ENCODE data around the gene CMTR1. TPM values are rescaled to one million over a fixed set of nuclear protein-coding genes. Genes with fewer than 3 reads are reported as not detected.

The CMTR1 gene
- total and polyA plus RNA-seq, 4 donors, result 31.3 to 51.1 (median 46.2) TPM

- Histone ChIP-seq H3K36me3 (ENCODE audit: control insufficient read depth, insufficient read depth, low read length) (no peaks in the 10 kb centered on the region), H3K4me1 (ENCODE audit: control insufficient read depth, insufficient read depth, low read length) (peaks cover 5% of the 10 kb centered on the region), H3K27ac (ENCODE audit: low read depth, low read length) (no peak overlapping the region), H3K4me3 (ENCODE audit: low read depth, low read length) (no peak overlapping the region), H3K27me3 (ENCODE audit: control insufficient read depth, insufficient read depth, low read length) (no peaks in the 10 kb centered on the region), H3K9me3 (ENCODE audit: control insufficient read depth, insufficient read depth, low read length) (no peaks in the 10 kb centered on the region)
- 59% methylated on average over 3 of the region's 7 CpGs for WGBS (ENCODE audit: insufficient coverage)
- no peak for DNase-seq (ENCODE audit: low read depth in 4 of 6, low spot score in 6 of 6)
Observed at GRCh38 chr6:37523412-37523811, 90.4 kb downstream of the CMTR1 start.

GRCh38 chr6:37524025-37524969 lies 91.3 kb downstream of the CMTR1 start:
- WGBS (ENCODE audit: insufficient coverage), result 81% methylated on average over 6 of the region's 19 CpGs
- Histone ChIP-seq H3K4me1 (ENCODE audit: control insufficient read depth, insufficient read depth, low read length) (peaks cover 10% of the 10 kb centered on the region), H3K36me3 (ENCODE audit: control insufficient read depth, insufficient read depth, low read length) (no peaks in the 10 kb centered on the region), H3K27me3 (ENCODE audit: control insufficient read depth, insufficient read depth, low read length) (no peaks in the 10 kb centered on the region), H3K4me3 (ENCODE audit: low read depth, low read length) (no peak overlapping the region), H3K9me3 (ENCODE audit: control insufficient read depth, insufficient read depth, low read length) (no peaks in the 10 kb centered on the region), H3K27ac (ENCODE audit: low read depth, low read length) (no peak overlapping the region)
- DNase-seq (ENCODE audit: low read depth in 4 of 6, low spot score in 6 of 6), result peak in 1 of 6 donors; percentile 64

GRCh38 chr6:37524970-37525318 lies 91.9 kb downstream of the CMTR1 start:
- Histone ChIP-seq H3K4me3 (ENCODE audit: low read depth, low read length) (no peak overlapping the region), H3K4me1 (ENCODE audit: control insufficient read depth, insufficient read depth, low read length) (peaks cover 10% of the 10 kb centered on the region), H3K9me3 (ENCODE audit: control insufficient read depth, insufficient read depth, low read length) (no peaks in the 10 kb centered on the region), H3K27ac (ENCODE audit: low read depth, low read length) (no peak overlapping the region), H3K36me3 (ENCODE audit: control insufficient read depth, insufficient read depth, low read length) (no peaks in the 10 kb centered on the region), H3K27me3 (ENCODE audit: control insufficient read depth, insufficient read depth, low read length) (no peaks in the 10 kb centered on the region)
- WGBS (ENCODE audit: insufficient coverage), result 94% methylated on average over 4 of the region's 4 CpGs
- DNase-seq (ENCODE audit: low read depth in 4 of 6, low spot score in 6 of 6), result no peak

- 82% methylated on average over 12 of the region's 12 CpGs for WGBS (ENCODE audit: insufficient coverage)
- H3K4me1 ChIP-seq (ENCODE audit: control insufficient read depth, insufficient read depth, low read length), result peaks cover 10% of the 10 kb centered on the region
- DNase-seq (ENCODE audit: low read depth in 4 of 6, low spot score in 6 of 6), result no peak
- no peak overlapping the region for H3K27ac ChIP-seq (ENCODE audit: low read depth, low read length)
- H3K36me3 ChIP-seq (ENCODE audit: control insufficient read depth, insufficient read depth, low read length), result no peaks in the 10 kb centered on the region
- no peaks in the 10 kb centered on the region for H3K9me3 ChIP-seq (ENCODE audit: control insufficient read depth, insufficient read depth, low read length)
- H3K27me3 ChIP-seq (ENCODE audit: control insufficient read depth, insufficient read depth, low read length), result no peaks in the 10 kb centered on the region
- H3K4me3 ChIP-seq (ENCODE audit: low read depth, low read length), result no peak overlapping the region
Observed at GRCh38 chr6:37525460-37526357, 92.7 kb downstream of the CMTR1 start.

- Histone ChIP-seq H3K9me3 (ENCODE audit: control insufficient read depth, insufficient read depth, low read length) (no peaks in the 10 kb centered on the region), H3K4me3 (ENCODE audit: low read depth, low read length) (no peak overlapping the region), H3K27ac (ENCODE audit: low read depth, low read length) (no peak overlapping the region), H3K27me3 (ENCODE audit: control insufficient read depth, insufficient read depth, low read length) (peaks cover 8% of the 10 kb centered on the region), H3K4me1 (ENCODE audit: control insufficient read depth, insufficient read depth, low read length) (peaks cover 10% of the 10 kb centered on the region), H3K36me3 (ENCODE audit: control insufficient read depth, insufficient read depth, low read length) (no peaks in the 10 kb centered on the region)
- peak in 2 of 6 donors; percentile 30 to 82 for DNase-seq (ENCODE audit: low read depth in 4 of 6, low spot score in 6 of 6)
- 11% methylated on average over 1 of the region's 8 CpGs for WGBS (ENCODE audit: insufficient coverage)
Observed at GRCh38 chr6:37528541-37528940, 95.5 kb downstream of the CMTR1 start.

- DNase-seq (ENCODE audit: low read depth in 4 of 6, low spot score in 6 of 6), result no peak
- Histone ChIP-seq H3K36me3 (ENCODE audit: control insufficient read depth, insufficient read depth, low read length) (no peaks in the 10 kb centered on the region), H3K4me1 (ENCODE audit: control insufficient read depth, insufficient read depth, low read length) (peaks cover 13% of the 10 kb centered on the region), H3K9me3 (ENCODE audit: control insufficient read depth, insufficient read depth, low read length) (no peaks in the 10 kb centered on the region), H3K27ac (ENCODE audit: low read depth, low read length) (no peak overlapping the region), H3K27me3 (ENCODE audit: control insufficient read depth, insufficient read depth, low read length) (peaks cover 16% of the 10 kb centered on the region), H3K4me3 (ENCODE audit: low read depth, low read length) (no peak overlapping the region)
- WGBS (ENCODE audit: insufficient coverage), result 52% methylated on average over 4 of the region's 5 CpGs
Observed at GRCh38 chr6:37530297-37530696, 97.3 kb downstream of the CMTR1 start.

GRCh38 chr6:37531026-37531425 lies 98.0 kb downstream of the CMTR1 start:
- Histone ChIP-seq H3K4me1 (ENCODE audit: control insufficient read depth, insufficient read depth, low read length) (peaks cover 21% of the 10 kb centered on the region), H3K27me3 (ENCODE audit: control insufficient read depth, insufficient read depth, low read length) (peaks cover 24% of the 10 kb centered on the region), H3K4me3 (ENCODE audit: low read depth, low read length) (no peak overlapping the region), H3K9me3 (ENCODE audit: control insufficient read depth, insufficient read depth, low read length) (no peaks in the 10 kb centered on the region), H3K27ac (ENCODE audit: low read depth, low read length) (no peak overlapping the region), H3K36me3 (ENCODE audit: control insufficient read depth, insufficient read depth, low read length) (no peaks in the 10 kb centered on the region)
- WGBS (ENCODE audit: insufficient coverage), result 100% methylated on average over 1 of the region's 4 CpGs
- DNase-seq (ENCODE audit: low read depth in 4 of 6, low spot score in 6 of 6), result no peak

Other genes starting within 250 kb of the CMTR1 start
- 1 to 10 TPM; 9.3 to 9.6 TPM for gene TBC1D22B, start 175.4 kb upstream of the CMTR1 start, total RNA-seq
- gene TBC1D22B, start 175.4 kb upstream of the CMTR1 start, polyA plus RNA-seq (ENCODE audit: insufficient read length in 2 of 2), result 10 to 100 TPM; 15.1 to 15.6 TPM
- gene TMEM217, start 175.1 kb upstream of the CMTR1 start, total RNA-seq, result 1 to 10 TPM; 1.3 to 1.4 TPM
- 1 to 10 TPM in 1 of 2 donors, under 1 TPM in 1; 0.71 to 1.6 TPM for gene TMEM217, start 175.1 kb upstream of the CMTR1 start, polyA plus RNA-seq (ENCODE audit: insufficient read length in 2 of 2)
- 10 to 100 TPM; 22.8 to 23.4 TPM for gene RNF8, start 79.2 kb upstream of the CMTR1 start, total RNA-seq
- 10 to 100 TPM; 31.0 TPM for gene RNF8, start 79.2 kb upstream of the CMTR1 start, polyA plus RNA-seq (ENCODE audit: insufficient read length in 2 of 2)
- gene CCDC167, start 66.7 kb downstream of the CMTR1 start, total RNA-seq, result 10 to 100 TPM; 16.6 to 57.2 TPM
- 10 to 100 TPM; 50.9 to 51.2 TPM for gene CCDC167, start 66.7 kb downstream of the CMTR1 start, polyA plus RNA-seq (ENCODE audit: insufficient read length in 2 of 2)

Measured in spinal cord (tissue), 10 donors.